PC-9 (cell line): ENCODE data around the gene IRX4.

ENCODE experiments used
- CTCF ChIP-seq: fragments of 200-600 bp; sonication (generic); conservative IDR thresholded peaks from 2 replicates; pipeline ENCODE4 v1.6.1; 2017; ENCODE audit warnings: mixed run types, antibody characterized with exemption, mild to moderate bottlenecking, moderate library complexity
- EZH2 ChIP-seq: fragments of 200-600 bp; sonication (generic); IDR thresholded peaks from 2 replicates; pipeline ENCODE4 v1.8.0; 2017; ENCODE audit warnings: antibody characterized with exemption, low read depth

GRCh38 chr5:1881098-1881572, 1.6 kb downstream of the IRX4 start:
- TF ChIP-seq CTCF (no peak), EZH2 (no peak)
